Stimulated activated CD8-positive, alpha-beta memory T cell treated with anti-CD3 and anti-CD28 coated beads, Interleukin-7, amount 100 ng/mL, for 48 hours (primary cell): Measurements from ENCODE around the gene ARFRP1.
"Not testable (repeated sequence)": the region's sequence is repeated elsewhere in the genome, so short reads cannot be mapped to it uniquely, and the experiment has no call there.

Experiments
- DNase-seq, 2 donors: peaks; one replicate each; pipeline ENCODE4 v3.0.0-alpha.2; 2020; ENCODE audit warnings: low read depth in 1 of 2; ENCODE audit errors: extremely low read depth in 1 of 2

ARFRP1 gene

GRCh38 chr20:63733579-63734081, 25.9 kb upstream of the ARFRP1 start:
- no peak for DNase-seq

GRCh38 chr20:63733117-63733516, 25.3 kb upstream of the ARFRP1 start:
- DNase-seq = no peak

- DNase-seq = no peak
Observed at GRCh38 chr20:63732118-63733095, 24.6 kb upstream of the ARFRP1 start.

- DNase-seq = no peak
Observed at GRCh38 chr20:63731410-63731809, 23.6 kb upstream of the ARFRP1 start.

- DNase-seq = not testable (repeated sequence)
Observed at GRCh38 chr20:63730189-63730733, 22.5 kb upstream of the ARFRP1 start.

- not testable (repeated sequence) for DNase-seq
Observed at GRCh38 chr20:63722967-63723622, 15.3 kb upstream of the ARFRP1 start.

GRCh38 chr20:63718996-63719395, 11.2 kb upstream of the ARFRP1 start:
- no peak for DNase-seq

GRCh38 chr20:63714858-63715257, 7.1 kb upstream of the ARFRP1 start:
- DNase-seq = no peak

- no peak for DNase-seq
Observed at GRCh38 chr20:63712191-63712590, 4.4 kb upstream of the ARFRP1 start.

- DNase-seq = no peak
Observed at GRCh38 chr20:63711085-63711645, 3.4 kb upstream of the ARFRP1 start.

GRCh38 chr20:63709149-63709527, 1.4 kb upstream of the ARFRP1 start:
- DNase-seq = no peak

- no peak for DNase-seq
Observed at GRCh38 chr20:63708301-63709148, 749 bp upstream of the ARFRP1 start.

GRCh38 chr20:63706852-63707557, 771 bp downstream of the ARFRP1 start:
- no peak for DNase-seq

GRCh38 chr20:63706027-63706695, 1.6 kb downstream of the ARFRP1 start:
- no peak for DNase-seq

GRCh38 chr20:63705232-63706026, 2.3 kb downstream of the ARFRP1 start:
- DNase-seq = no peak

- DNase-seq = no peak
Observed at GRCh38 chr20:63704749-63705117, 3.0 kb downstream of the ARFRP1 start.

- no peak for DNase-seq
Observed at GRCh38 chr20:63703976-63704748, 3.6 kb downstream of the ARFRP1 start.
